Measurements from ENCODE around the gene CARD10.

- TF ChIP-seq POLR2A (IDR thresholded peaks at IDR 0.05), result no peak
- peak; percentile 9 for TF ChIP-seq POLR2AphosphoS5 (IDR thresholded peaks at IDR 0.05)
Measured at GRCh38 chr22:37457093-37457893, 61.9 kb downstream of the CARD10 start.
